OCI-LY3 (cell line): ENCODE results near the gene MAD1L1.

ENCODE experiments used
- CTCF ChIP-seq: fragments of 200-600, 300-600 bp; sonication (generic); IDR thresholded peaks from 2 replicates; pipeline ENCODE4 v1.5.1; 2014; ENCODE audit warnings: antibody characterized with exemption, low read length, low read depth
- EZH2phosphoT487 ChIP-seq: fragments of 200-600 bp; shearing (Covaris generic); IDR thresholded peaks from 2 replicates; pipeline ENCODE4 v1.6.1; 2018; ENCODE audit warnings: antibody characterized with exemption, mixed run types, low read depth

DNA sequence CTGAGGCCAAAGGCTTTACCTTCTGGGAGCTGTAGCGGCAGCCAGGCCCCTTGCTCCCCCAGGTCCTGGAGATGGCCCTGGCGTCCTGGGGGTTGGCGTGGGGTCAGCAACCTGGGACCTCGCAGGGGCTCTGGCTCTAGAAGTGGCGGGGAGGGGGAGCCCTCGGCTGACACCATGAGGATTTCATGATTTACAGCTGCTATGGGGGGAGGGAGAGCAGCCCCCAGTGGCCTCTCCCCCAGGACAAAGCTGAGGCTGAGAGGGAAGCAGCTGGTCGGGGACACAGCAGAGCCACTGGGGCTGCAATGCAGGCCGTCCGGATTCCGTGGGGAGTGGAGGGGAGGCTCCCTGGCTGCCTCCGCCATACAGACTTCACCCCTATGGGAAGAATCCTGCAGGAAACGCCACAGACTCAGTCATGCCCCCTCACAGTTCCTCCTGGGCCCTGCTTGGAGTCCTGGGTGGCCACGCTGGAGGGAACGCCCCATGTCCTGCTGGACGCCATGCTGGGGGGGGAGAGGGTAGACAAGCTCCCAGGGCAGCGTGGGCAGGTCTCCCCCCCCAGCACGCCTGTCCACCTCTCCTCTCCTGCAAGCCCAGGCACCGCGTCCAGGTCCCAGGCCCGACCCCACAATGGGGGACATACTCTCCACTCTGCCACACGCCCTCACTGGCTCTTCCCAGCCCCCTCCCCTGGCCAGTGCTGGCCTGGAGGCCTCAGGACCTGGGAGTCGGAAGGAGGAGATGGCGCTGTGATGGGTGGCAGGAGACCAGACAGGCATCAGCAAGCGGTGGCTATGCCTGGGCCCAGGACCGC, 319.1 kb downstream of the MAD1L1 start:
- TF ChIP-seq CTCF (no peak), EZH2phosphoT487 (no peak)
